KG1 (cell line): Measurements from ENCODE around the gene AGTR1.

Experiments used
- DNase-seq: peaks from one replicate; lab custom pipeline; 2025; lab: John Stamatoyannopoulos, UW

Gene AGTR1

GRCh38 chr3:148697306-148698189 is at the start of gene AGTR1:
Gene AGTR1, plus strand, starts transcription at chr3:148697903. Its CDS starts 43,133 bp downstream, at chr3:148741036.
- DNase-seq, result no peak

- DNase-seq, result no peak
Measured at GRCh38 chr3:148648685-148649352, 48.9 kb upstream of the AGTR1 start.

GRCh38 chr3:148651549-148651948 is 46.2 kb upstream of the AGTR1 start:
- no peak for DNase-seq

- no peak for DNase-seq
Measured at GRCh38 chr3:148654433-148654832, 43.3 kb upstream of the AGTR1 start.

GRCh38 chr3:148657470-148657869 is 40.2 kb upstream of the AGTR1 start:
- no peak for DNase-seq

- no peak for DNase-seq
Measured at GRCh38 chr3:148659512-148659911, 38.2 kb upstream of the AGTR1 start.

- DNase-seq, result no peak
Measured at GRCh38 chr3:148680289-148680688, 17.4 kb upstream of the AGTR1 start.

- DNase-seq, result no peak
Measured at GRCh38 chr3:148681080-148681479, 16.6 kb upstream of the AGTR1 start.

- no peak for DNase-seq
Measured at GRCh38 chr3:148682997-148683396, 14.7 kb upstream of the AGTR1 start.

- DNase-seq, result no peak
Measured at GRCh38 chr3:148694116-148694515, 3.6 kb upstream of the AGTR1 start.

GRCh38 chr3:148698190-148698810 is 597 bp downstream of the AGTR1 start:
- DNase-seq, result no peak

- no peak for DNase-seq
Measured at GRCh38 chr3:148705314-148705713, 7.6 kb downstream of the AGTR1 start.

GRCh38 chr3:148707601-148708380 is 10.1 kb downstream of the AGTR1 start:
- DNase-seq, result no peak

GRCh38 chr3:148708409-148708808 is 10.7 kb downstream of the AGTR1 start:
- DNase-seq, result no peak

- no peak for DNase-seq
Measured at GRCh38 chr3:148709560-148710253, 12.0 kb downstream of the AGTR1 start.

- no peak for DNase-seq
Measured at GRCh38 chr3:148710665-148711064, 13.0 kb downstream of the AGTR1 start.

- DNase-seq, result no peak
Measured at GRCh38 chr3:148711981-148712666, 14.4 kb downstream of the AGTR1 start.

GRCh38 chr3:148714521-148714920 is 16.8 kb downstream of the AGTR1 start:
- DNase-seq, result no peak

GRCh38 chr3:148716657-148717056 is 19.0 kb downstream of the AGTR1 start:
- no peak for DNase-seq

GRCh38 chr3:148717885-148718561 is 20.3 kb downstream of the AGTR1 start:
- DNase-seq, result no peak
